ENCODE results near the gene ACOX3. TPM values are rescaled to one million over a fixed set of nuclear protein-coding genes. Genes with fewer than 3 reads are reported as not detected.

The ACOX3 gene
- total and polyA plus RNA-seq, 9 of the 15 experiments (the other 6 are each of a cell fraction or from before 2014, with no cell fraction given), result 0.68 to 7.3 (median 3.7) TPM

DNA sequence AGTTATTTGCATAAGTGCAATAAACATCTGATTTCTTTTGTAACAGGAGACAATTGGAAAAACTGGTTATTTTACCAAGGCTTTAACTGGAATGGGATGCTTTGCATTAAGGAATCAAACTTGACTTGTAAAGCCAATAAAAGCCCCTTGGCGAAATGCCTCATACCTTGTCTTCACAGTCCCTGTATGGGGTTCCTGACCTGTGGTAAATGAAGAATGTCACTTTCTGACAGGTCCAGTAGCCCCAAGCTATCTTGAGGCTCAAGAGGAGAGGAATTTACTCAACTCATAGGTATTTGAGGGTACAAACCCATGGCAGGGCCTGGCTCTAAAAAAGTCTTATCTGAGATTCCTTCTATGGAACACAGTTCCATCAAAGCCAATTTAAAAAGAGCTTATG, 78.0 kb downstream of the ACOX3 start:
- DNase-seq (ENCODE audit: extremely low read depth in 1 of 4, low spot score in 3 of 4) (no peak), ATAC-seq (no peak), FAIRE-seq (no peak)
- POLR2A ChIA-PET, result interaction anchor here (0.6 to 1.4 kb wide), 2 partner anchors 13 to 60 kb away, joined by 4 read pairs; no protein-coding TSS in a partner anchor
- Histone ChIP-seq H3K79me2 (ENCODE audit: control insufficient read depth, insufficient read depth, low read length) (no peaks in the 10 kb centered on the region), H3K9me1 (ENCODE audit: control insufficient read depth, insufficient read depth, low read length) (no peaks in the 10 kb centered on the region), H3K27ac (ENCODE audit: extremely low read depth, low read depth, low read length) (no peak overlapping the region), H3K27me3 (ENCODE audit: control insufficient read depth in 2 of 2, insufficient read depth in 2 of 2, low read length in 2 of 2) (peaks cover 7 to 27% of the 10 kb centered on the region in 2 experiments; a peak in 4 of 5 replicates), H2AFZ (ENCODE audit: low read depth, low read length) (no peak overlapping the region), H3K4me2 (ENCODE audit: insufficient read depth, low read length) (no peak overlapping the region), H3K4me1 (replicated peaks in 1 of 2; ENCODE audit: control insufficient read depth in 2 of 2, insufficient read depth in 2 of 2, low read length in 2 of 2) (no peaks in the 10 kb centered on the region), H3K36me3 (ENCODE audit: control insufficient read depth, insufficient read depth, low read length) (no peaks in the 10 kb centered on the region), H4K20me1 (replicated peaks; ENCODE audit: control insufficient read depth, insufficient read depth, low read length) (no peaks in the 10 kb centered on the region), H3K9me3 (replicated peaks; ENCODE audit: control insufficient read depth, insufficient read depth, low read depth, low read length) (no peaks in the 10 kb centered on the region), H3K9ac (ENCODE audit: insufficient read depth in 1 of 2, low read depth in 2 of 2, low read length in 2 of 2) (no peak overlapping the region), H3K4me3 (no peak overlapping the region)
- CTCF ChIA-PET (ENCODE audit: low intra/inter-chr PET ratio), result no interaction called here
- no TSS peak for BruUV-seq (replicated peaks)
- WGBS (ENCODE audit: insufficient coverage, low coverage, missing lambda C conversion rate), result 5% methylated on average over 1 of the region's 1 CpG
- in situ Hi-C loops (cut with MboI) (no loop called here), intact Hi-C loops (cut with micrococcal nuclease) (no loop called here)
- TF ChIP-seq HDAC6 (IDR thresholded peaks at IDR 0.05; ENCODE audit: low read depth, low read length) (no peak), NFRKB (IDR thresholded peaks at IDR 0.05; ENCODE audit: low read depth) (no peak), E2F3 (CRISPR knock-in tag; IDR thresholded peaks at IDR 0.05) (no peak), TAL1 (IDR thresholded peaks at IDR 0.05) (no peak), HIVEP1 (CRISPR knock-in tag; IDR thresholded peaks at IDR 0.05) (no peak), U2AF1 (optimal IDR thresholded peaks at IDR 0.05; ENCODE audit: low read depth, low read length) (no peak), HMG20B (CRISPR knock-in tag; IDR thresholded peaks at IDR 0.05) (no peak), SP1 (CRISPR knock-in tag; IDR thresholded peaks at IDR 0.05) (no peak), PML (IDR thresholded peaks at IDR 0.05; ENCODE audit: low read length) (no peak), HDAC8 (tag; IDR thresholded peaks at IDR 0.05) (no peak)
- TF ChIP-seq, protein P1, sequence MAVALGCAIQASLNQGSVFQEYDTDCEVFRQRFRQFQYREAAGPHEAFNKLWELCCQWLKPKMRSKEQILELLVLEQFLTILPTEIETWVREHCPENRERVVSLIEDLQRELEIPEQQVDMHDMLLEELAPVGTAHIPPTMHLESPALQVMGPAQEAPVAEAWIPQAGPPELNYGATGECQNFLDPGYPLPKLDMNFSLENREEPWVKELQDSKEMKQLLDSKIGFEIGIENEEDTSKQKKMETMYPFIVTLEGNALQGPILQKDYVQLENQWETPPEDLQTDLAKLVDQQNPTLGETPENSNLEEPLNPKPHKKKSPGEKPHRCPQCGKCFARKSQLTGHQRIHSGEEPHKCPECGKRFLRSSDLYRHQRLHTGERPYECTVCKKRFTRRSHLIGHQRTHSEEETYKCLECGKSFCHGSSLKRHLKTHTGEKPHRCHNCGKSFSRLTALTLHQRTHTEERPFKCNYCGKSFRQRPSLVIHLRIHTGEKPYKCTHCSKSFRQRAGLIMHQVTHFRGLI (CRISPR knock-in tag; IDR thresholded peaks at IDR 0.05), result no peak
- TF ChIP-seq, protein P2, sequence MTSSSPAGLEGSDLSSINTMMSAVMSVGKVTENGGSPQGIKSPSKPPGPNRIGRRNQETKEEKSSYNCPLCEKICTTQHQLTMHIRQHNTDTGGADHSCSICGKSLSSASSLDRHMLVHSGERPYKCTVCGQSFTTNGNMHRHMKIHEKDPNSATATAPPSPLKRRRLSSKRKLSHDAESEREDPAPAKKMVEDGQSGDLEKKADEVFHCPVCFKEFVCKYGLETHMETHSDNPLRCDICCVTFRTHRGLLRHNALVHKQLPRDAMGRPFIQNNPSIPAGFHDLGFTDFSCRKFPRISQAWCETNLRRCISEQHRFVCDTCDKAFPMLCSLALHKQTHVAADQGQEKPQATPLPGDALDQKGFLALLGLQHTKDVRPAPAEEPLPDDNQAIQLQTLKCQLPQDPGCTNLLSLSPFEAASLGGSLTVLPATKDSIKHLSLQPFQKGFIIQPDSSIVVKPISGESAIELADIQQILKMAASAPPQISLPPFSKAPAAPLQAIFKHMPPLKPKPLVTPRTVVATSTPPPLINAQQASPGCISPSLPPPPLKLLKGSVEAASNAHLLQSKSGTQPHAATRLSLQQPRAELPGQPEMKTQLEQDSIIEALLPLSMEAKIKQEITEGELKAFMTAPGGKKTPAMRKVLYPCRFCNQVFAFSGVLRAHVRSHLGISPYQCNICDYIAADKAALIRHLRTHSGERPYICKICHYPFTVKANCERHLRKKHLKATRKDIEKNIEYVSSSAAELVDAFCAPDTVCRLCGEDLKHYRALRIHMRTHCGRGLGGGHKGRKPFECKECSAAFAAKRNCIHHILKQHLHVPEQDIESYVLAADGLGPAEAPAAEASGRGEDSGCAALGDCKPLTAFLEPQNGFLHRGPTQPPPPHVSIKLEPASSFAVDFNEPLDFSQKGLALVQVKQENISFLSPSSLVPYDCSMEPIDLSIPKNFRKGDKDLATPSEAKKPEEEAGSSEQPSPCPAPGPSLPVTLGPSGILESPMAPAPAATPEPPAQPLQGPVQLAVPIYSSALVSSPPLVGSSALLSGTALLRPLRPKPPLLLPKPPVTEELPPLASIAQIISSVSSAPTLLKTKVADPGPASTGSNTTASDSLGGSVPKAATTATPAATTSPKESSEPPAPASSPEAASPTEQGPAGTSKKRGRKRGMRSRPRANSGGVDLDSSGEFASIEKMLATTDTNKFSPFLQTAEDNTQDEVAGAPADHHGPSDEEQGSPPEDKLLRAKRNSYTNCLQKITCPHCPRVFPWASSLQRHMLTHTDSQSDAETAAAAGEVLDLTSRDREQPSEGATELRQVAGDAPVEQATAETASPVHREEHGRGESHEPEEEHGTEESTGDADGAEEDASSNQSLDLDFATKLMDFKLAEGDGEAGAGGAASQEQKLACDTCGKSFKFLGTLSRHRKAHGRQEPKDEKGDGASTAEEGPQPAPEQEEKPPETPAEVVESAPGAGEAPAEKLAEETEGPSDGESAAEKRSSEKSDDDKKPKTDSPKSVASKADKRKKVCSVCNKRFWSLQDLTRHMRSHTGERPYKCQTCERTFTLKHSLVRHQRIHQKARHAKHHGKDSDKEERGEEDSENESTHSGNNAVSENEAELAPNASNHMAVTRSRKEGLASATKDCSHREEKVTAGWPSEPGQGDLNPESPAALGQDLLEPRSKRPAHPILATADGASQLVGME (CRISPR knock-in tag; IDR thresholded peaks at IDR 0.05), result no peak
- TF ChIP-seq, protein P3, sequence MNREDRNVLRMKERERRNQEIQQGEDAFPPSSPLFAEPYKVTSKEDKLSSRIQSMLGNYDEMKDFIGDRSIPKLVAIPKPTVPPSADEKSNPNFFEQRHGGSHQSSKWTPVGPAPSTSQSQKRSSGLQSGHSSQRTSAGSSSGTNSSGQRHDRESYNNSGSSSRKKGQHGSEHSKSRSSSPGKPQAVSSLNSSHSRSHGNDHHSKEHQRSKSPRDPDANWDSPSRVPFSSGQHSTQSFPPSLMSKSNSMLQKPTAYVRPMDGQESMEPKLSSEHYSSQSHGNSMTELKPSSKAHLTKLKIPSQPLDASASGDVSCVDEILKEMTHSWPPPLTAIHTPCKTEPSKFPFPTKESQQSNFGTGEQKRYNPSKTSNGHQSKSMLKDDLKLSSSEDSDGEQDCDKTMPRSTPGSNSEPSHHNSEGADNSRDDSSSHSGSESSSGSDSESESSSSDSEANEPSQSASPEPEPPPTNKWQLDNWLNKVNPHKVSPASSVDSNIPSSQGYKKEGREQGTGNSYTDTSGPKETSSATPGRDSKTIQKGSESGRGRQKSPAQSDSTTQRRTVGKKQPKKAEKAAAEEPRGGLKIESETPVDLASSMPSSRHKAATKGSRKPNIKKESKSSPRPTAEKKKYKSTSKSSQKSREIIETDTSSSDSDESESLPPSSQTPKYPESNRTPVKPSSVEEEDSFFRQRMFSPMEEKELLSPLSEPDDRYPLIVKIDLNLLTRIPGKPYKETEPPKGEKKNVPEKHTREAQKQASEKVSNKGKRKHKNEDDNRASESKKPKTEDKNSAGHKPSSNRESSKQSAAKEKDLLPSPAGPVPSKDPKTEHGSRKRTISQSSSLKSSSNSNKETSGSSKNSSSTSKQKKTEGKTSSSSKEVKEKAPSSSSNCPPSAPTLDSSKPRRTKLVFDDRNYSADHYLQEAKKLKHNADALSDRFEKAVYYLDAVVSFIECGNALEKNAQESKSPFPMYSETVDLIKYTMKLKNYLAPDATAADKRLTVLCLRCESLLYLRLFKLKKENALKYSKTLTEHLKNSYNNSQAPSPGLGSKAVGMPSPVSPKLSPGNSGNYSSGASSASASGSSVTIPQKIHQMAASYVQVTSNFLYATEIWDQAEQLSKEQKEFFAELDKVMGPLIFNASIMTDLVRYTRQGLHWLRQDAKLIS (CRISPR knock-in tag; IDR thresholded peaks at IDR 0.05), result no peak

Measured in K562 (cell line).